IMR-90 (cell line): ENCODE data around the gene ATOSA.

Experiments used
- BHLHE40 ChIP-seq: fragments of 150-350 bp; IDR thresholded peaks from 2 replicates; pipeline ENCODE4 v1.6.1; 2016; ENCODE audit warnings: mild to moderate bottlenecking, low read depth, low read length
- CEBPB ChIP-seq: IDR thresholded peaks from 2 replicates; pipeline ENCODE4 v1.6.1; 2012; ENCODE audit warnings: low read depth, low read length, improper control_type of control experiment
- CTCF ChIP-seq: conservative IDR thresholded peaks from 2 replicates; pipeline ENCODE4 v1.5.1; 2012; ENCODE audit warnings: mild to moderate bottlenecking, low read depth, low read length, improper control_type of control experiment
- ELK1 ChIP-seq: fragments of 150-350 bp; IDR thresholded peaks from 2 replicates; pipeline ENCODE4 v1.6.1; 2016; ENCODE audit warnings: low read depth, mild to moderate bottlenecking, low read length, moderate library complexity, borderline replicate concordance
- MAFK ChIP-seq: IDR thresholded peaks from 2 replicates; pipeline ENCODE4 v1.6.1; 2012; ENCODE audit warnings: low read depth, low read length, improper control_type of control experiment
- MAZ ChIP-seq: IDR thresholded peaks from 2 replicates; pipeline ENCODE4 v1.6.1; 2012; ENCODE audit warnings: low read depth, mild to moderate bottlenecking, low read length, improper control_type of control experiment, moderate library complexity, borderline replicate concordance
- MXI1 ChIP-seq: IDR thresholded peaks from 2 replicates; pipeline ENCODE4 v1.6.1; 2012; ENCODE audit warnings: low read depth, mild to moderate bottlenecking, low read length, moderate library complexity, borderline replicate concordance
- NFE2L2 ChIP-seq: fragments of 150-350 bp; IDR thresholded peaks from 2 replicates; pipeline ENCODE4 v1.6.1; 2016; ENCODE audit warnings: low read depth, mild to moderate bottlenecking, low read length
- POLR2A ChIP-seq: IDR thresholded peaks from 2 replicates; pipeline ENCODE4 v1.6.1; 2012; ENCODE audit warnings: mild to moderate bottlenecking, low read depth, low read length
- RAD21 ChIP-seq: IDR thresholded peaks from 2 replicates; pipeline ENCODE4 v1.6.1; 2012; ENCODE audit warnings: low read length, improper control_type of control experiment
- RFX5 ChIP-seq: IDR thresholded peaks from 2 replicates; pipeline ENCODE4 v1.8.0; 2012; ENCODE audit warnings: low read depth, mild to moderate bottlenecking, low read length, moderate library complexity
- SMC3 ChIP-seq: fragments of 150-350 bp; IDR thresholded peaks from 2 replicates; pipeline ENCODE4 v1.6.1; 2016; ENCODE audit warnings: low read depth, mild to moderate bottlenecking, antibody characterized with exemption, low read length, moderate library complexity
- USF2 ChIP-seq: fragments of 150-350 bp; IDR thresholded peaks from 2 replicates; pipeline ENCODE4 v1.6.1; 2017; ENCODE audit warnings: mild to moderate bottlenecking, antibody characterized with exemption, low read length, low read depth

- no peak for TF ChIP-seq POLR2A
- no peak for TF ChIP-seq CTCF
- no peak for TF ChIP-seq MAFK
- no peak for TF ChIP-seq NFE2L2
- no peak for TF ChIP-seq ELK1
- TF ChIP-seq SMC3, result no peak
- no peak for TF ChIP-seq RFX5
- no peak for TF ChIP-seq MAZ
- no peak for TF ChIP-seq RAD21
- TF ChIP-seq BHLHE40, result no peak
- TF ChIP-seq CEBPB, result no peak
- no peak for TF ChIP-seq USF2
- TF ChIP-seq MXI1, result no peak
Measured at GRCh38 chr15:52718551-52718950, 39.4 kb upstream of the ATOSA start.
